Keratinocyte (primary cell): ENCODE data around the gene ARMC8. TPM values are rescaled to one million over a fixed set of nuclear protein-coding genes. Genes with fewer than 3 reads are reported as not detected.

ENCODE experiments used
- DNase-seq: peaks from one replicate; pipeline ENCODE4 v3.0.0-alpha.2; 2011; ENCODE audit warnings: low read depth, missing footprints, low spot score
- FAIRE-seq: peaks from 2 replicates; lab custom pipeline; 2011; peaks lifted over from hg19 to GRCh38; lab: Jason Lieb, UNC
- H2AFZ ChIP-seq: 2 replicates; pipeline ENCODE4 v1.6.0; 2012; ENCODE audit warnings: low read length, control low read depth, inconsistent platforms; ENCODE audit not compliant: control insufficient read depth
- H3K27ac ChIP-seq: 2 replicates; pipeline ENCODE4 v1.5.1; 2011; ENCODE audit warnings: low read length; ENCODE audit not compliant: control insufficient read depth, insufficient read depth
- H3K27me3 ChIP-seq: 3 replicates; pipeline ENCODE4 v1.6.0; 2011; ENCODE audit warnings: low read length; ENCODE audit not compliant: control insufficient read depth, insufficient read depth; ENCODE audit errors: extremely low read depth
- H3K36me3 ChIP-seq, 2 experiments: 2 replicates in 1 of 2; 3 replicates in 1 of 2; pipeline ENCODE4 v1.5.1; 2011; ENCODE audit warnings: low read length in 2 of 2, mild to moderate bottlenecking in 1 of 2; ENCODE audit not compliant: control insufficient read depth in 2 of 2, insufficient read depth in 2 of 2; ENCODE audit errors: extremely low read depth in 1 of 2
- H3K4me1 ChIP-seq: 3 replicates; pipeline ENCODE4 v1.5.1; 2011; ENCODE audit warnings: low read length; ENCODE audit not compliant: control insufficient read depth, insufficient read depth; ENCODE audit errors: extremely low read depth
- H3K4me2 ChIP-seq: 3 replicates; pipeline ENCODE4 v1.6.0; 2011; ENCODE audit warnings: low read depth, low read length; ENCODE audit not compliant: control insufficient read depth, insufficient read depth; ENCODE audit errors: extremely low read depth
- H3K4me3 ChIP-seq, 3 experiments: fragments of 200-600 bp in 1 of 3; sonication (generic) in 1 of 3; 2 replicates in 2 of 3; 3 replicates in 1 of 3; pipeline ENCODE4 v1.5.1; 2011 to 2016; ENCODE audit warnings: low read length in 3 of 3, mild to moderate bottlenecking in 3 of 3, control low read depth in 2 of 3, inconsistent platforms in 1 of 3, low read depth in 1 of 3, mixed read lengths in 1 of 3, mixed run types in 1 of 3, moderate library complexity in 1 of 3; ENCODE audit not compliant: control insufficient read depth in 2 of 3, insufficient read depth in 2 of 3; ENCODE audit errors: extremely low read depth in 1 of 3
- H3K79me2 ChIP-seq: 2 replicates; pipeline ENCODE4 v1.6.0; 2012; ENCODE audit warnings: low read length; ENCODE audit not compliant: control insufficient read depth, insufficient read depth
- H3K9ac ChIP-seq: 3 replicates; pipeline ENCODE4 v1.6.0; 2011; ENCODE audit warnings: low read length; ENCODE audit not compliant: control insufficient read depth, insufficient read depth; ENCODE audit errors: extremely low read depth
- H3K9me1 ChIP-seq: 3 replicates; pipeline ENCODE4 v1.6.0; 2011; ENCODE audit warnings: low read length; ENCODE audit not compliant: control insufficient read depth, insufficient read depth; ENCODE audit errors: extremely low read depth
- H3K9me3 ChIP-seq: 2 replicates; pipeline ENCODE4 v1.5.1; 2012; ENCODE audit warnings: low read depth, low read length; ENCODE audit not compliant: control insufficient read depth
- H4K20me1 ChIP-seq: 3 replicates; pipeline ENCODE4 v1.6.0; 2011; ENCODE audit warnings: low read length; ENCODE audit not compliant: control insufficient read depth, insufficient read depth; ENCODE audit errors: extremely low read depth
- EZH2 ChIP-seq: IDR thresholded peaks from one replicate; pipeline ENCODE4 v1.6.1; 2012; ENCODE audit warnings: inconsistent platforms, mild to moderate bottlenecking, low read length, moderate library complexity
- dilution Hi-C: fragments of 300-500 bp; cut with MboI; formaldehyde crosslinking; loops from one replicate; pipeline ENCODE4 v1.7.0; 2020; ENCODE audit warnings: low sequenced_read_pairs; ENCODE audit not compliant: extremely low pct_ligation_motif_present
- polyA plus RNA-seq, 5 experiments: library from polyadenylated mRNA; depleted of rRNA in 3 of 5; stranded (reverse) in 3 of 5; stranded (forward) in 1 of 5; unstranded in 1 of 5; fragments of >200 nt; gene quantifications; 1 replicate in 1 of 5; 2 replicates in 3 of 5; 3 replicates in 1 of 5; pipeline versions ENCODE4 v1.2.1 to v1.2.3, GENCODE V29; 2011 to 2012; ENCODE audit warnings: missing spikeins in 2 of 5, low read depth in 1 of 5, low replicate concordance in 1 of 5
- TF ChIP-seq, protein P1 (sequence below), 3 experiments: IDR thresholded peaks in 1 of 3; conservative IDR thresholded peaks in 1 of 3; optimal IDR thresholded peaks in 1 of 3; 2 replicates in 2 of 3; 3 replicates in 1 of 3; pipeline versions ENCODE3 to v1.5.1; 2011; ENCODE audit warnings: low read length in 3 of 3, mild to moderate bottlenecking in 3 of 3, moderate library complexity in 2 of 3, control low read depth in 1 of 3, inconsistent platforms in 1 of 3; ENCODE audit not compliant: insufficient read depth in 2 of 3; ENCODE audit errors: extremely low read depth in 1 of 3

The ARMC8 gene
- polyA plus RNA-seq, 1 donor (not counting 4 experiments of a cell fraction or from before 2014, with no cell fraction given), result 50.8 TPM

DNA sequence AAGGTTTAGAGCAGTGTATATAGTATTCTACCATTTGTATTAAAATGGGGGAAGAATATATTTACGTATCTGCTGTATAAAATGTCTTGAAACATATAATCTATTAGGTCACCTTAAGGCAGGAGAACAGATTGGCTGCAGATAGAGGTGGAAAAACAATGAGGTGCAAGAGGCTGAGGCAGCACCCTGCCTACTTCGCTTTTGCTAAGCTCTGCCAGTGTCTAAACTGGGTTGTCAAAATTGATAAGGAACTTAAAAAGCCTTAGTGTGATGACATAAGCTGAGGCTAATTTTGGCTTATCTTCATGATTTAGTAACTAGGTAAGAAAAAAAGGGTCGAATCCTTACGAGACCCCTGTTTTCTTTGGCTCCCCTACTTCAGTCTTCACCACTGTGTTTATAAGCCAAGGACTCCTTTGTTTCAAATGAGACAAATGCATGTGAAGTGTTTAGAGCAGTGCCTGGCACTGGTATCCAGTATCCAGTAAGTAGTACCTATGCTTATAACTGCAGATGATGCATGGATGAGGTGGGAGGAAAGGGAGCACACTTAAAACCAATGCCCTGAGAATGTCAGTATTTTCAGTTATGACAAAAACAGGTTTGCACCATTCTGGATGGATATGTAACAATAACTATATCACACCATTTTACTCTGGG, 45.7 kb downstream of the ARMC8 start:
- no peak overlapping the region for H3K27ac ChIP-seq
- H3K4me1 ChIP-seq, result peaks cover 2% of the 10 kb centered on the region
- no peak for FAIRE-seq
- no peak for DNase-seq
- no peaks in the 10 kb centered on the region for H3K9me1 ChIP-seq
- no peak overlapping the region for H3K9ac ChIP-seq
- H3K4me2 ChIP-seq, result no peak overlapping the region
- H3K4me3 ChIP-seq, result no peak overlapping the region
- no peaks in the 10 kb centered on the region for H3K27me3 ChIP-seq
- H3K36me3 ChIP-seq, result peaks cover 3 to 5% of the 10 kb centered on the region in 2 experiments
- H2AFZ ChIP-seq, result no peak overlapping the region
- no peaks in the 10 kb centered on the region for H3K9me3 ChIP-seq
- dilution Hi-C loops, result no loop called here
- no peaks in the 10 kb centered on the region for H3K79me2 ChIP-seq
- TF ChIP-seq, protein P1, sequence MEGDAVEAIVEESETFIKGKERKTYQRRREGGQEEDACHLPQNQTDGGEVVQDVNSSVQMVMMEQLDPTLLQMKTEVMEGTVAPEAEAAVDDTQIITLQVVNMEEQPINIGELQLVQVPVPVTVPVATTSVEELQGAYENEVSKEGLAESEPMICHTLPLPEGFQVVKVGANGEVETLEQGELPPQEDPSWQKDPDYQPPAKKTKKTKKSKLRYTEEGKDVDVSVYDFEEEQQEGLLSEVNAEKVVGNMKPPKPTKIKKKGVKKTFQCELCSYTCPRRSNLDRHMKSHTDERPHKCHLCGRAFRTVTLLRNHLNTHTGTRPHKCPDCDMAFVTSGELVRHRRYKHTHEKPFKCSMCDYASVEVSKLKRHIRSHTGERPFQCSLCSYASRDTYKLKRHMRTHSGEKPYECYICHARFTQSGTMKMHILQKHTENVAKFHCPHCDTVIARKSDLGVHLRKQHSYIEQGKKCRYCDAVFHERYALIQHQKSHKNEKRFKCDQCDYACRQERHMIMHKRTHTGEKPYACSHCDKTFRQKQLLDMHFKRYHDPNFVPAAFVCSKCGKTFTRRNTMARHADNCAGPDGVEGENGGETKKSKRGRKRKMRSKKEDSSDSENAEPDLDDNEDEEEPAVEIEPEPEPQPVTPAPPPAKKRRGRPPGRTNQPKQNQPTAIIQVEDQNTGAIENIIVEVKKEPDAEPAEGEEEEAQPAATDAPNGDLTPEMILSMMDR (optimal IDR thresholded peaks at IDR 0.05 in 1 of 3, IDR thresholded peaks at IDR 0.05 in 1 of 3, conservative IDR thresholded peaks at IDR 0.05 in 1 of 3; ENCODE audit: extremely low read depth in 1 of 3, insufficient read depth in 2 of 3, low read length in 3 of 3), result no peak
- no peak for TF ChIP-seq EZH2
- H4K20me1 ChIP-seq, result no peaks in the 10 kb centered on the region

DNA sequence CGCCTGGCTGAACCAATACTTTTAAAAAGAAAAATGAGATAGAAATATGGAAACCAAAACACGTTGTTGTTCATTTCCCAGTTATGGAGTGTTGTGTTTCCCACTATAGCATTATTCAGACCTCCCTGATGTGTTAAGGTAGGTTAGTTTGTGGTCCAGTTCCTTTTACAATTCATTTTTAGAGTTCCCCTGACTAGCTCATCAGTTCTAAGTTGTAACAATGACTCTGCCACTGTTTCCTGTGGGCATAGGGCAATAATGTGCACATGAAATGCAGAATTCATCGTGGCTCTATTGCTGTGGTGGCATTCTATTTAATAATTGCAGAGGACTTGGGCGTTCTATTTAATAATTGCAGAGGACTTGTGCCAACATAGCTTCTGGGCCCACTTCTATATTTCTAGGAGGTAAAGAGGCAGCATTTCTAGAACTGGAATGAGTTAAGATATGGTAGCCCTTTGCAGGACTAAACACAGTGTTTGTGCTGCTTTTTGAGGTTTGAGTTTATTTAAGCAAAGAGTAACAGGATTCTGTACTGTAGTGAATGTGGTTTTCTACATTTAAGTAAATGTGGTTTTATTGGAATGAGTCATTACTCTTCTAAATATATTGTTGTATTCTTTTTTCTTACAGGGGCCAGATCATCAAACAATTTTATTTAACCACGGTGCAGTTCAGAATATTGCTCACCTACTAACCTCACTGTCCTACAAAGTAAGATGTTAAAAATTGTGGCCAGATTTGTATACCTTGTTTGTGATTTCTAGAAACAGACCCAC, 47.5 kb downstream of the ARMC8 start:
- peaks cover 3% of the 10 kb centered on the region in 2 experiments for H3K36me3 ChIP-seq
- no peak overlapping the region for H2AFZ ChIP-seq
- H3K9me3 ChIP-seq, result no peaks in the 10 kb centered on the region
- no peaks in the 10 kb centered on the region for H3K79me2 ChIP-seq
- H3K4me3 ChIP-seq, result no peak overlapping the region
- dilution Hi-C loops, result no loop called here
- H3K4me1 ChIP-seq, result peaks cover 2% of the 10 kb centered on the region
- no peaks in the 10 kb centered on the region for H3K9me1 ChIP-seq
- H4K20me1 ChIP-seq, result no peaks in the 10 kb centered on the region
- FAIRE-seq (no peak), DNase-seq (no peak)
- no peak overlapping the region for H3K27ac ChIP-seq
- TF ChIP-seq EZH2, result no peak
- TF ChIP-seq, protein P1 (optimal IDR thresholded peaks at IDR 0.05 in 1 of 3, IDR thresholded peaks at IDR 0.05 in 1 of 3, conservative IDR thresholded peaks at IDR 0.05 in 1 of 3; ENCODE audit: extremely low read depth in 1 of 3, insufficient read depth in 2 of 3, low read length in 3 of 3), result no peak
- H3K9ac ChIP-seq, result no peak overlapping the region
- no peaks in the 10 kb centered on the region for H3K27me3 ChIP-seq
- H3K4me2 ChIP-seq, result no peak overlapping the region
